SK-N-SH (cell line): ENCODE data around the gene CNST. TPM values are rescaled to one million over a fixed set of nuclear protein-coding genes. Genes with fewer than 3 reads are reported as not detected.

ENCODE experiments used
- CTCF ChIA-PET: fragments of 300-600, 350-600 bp; formaldehyde crosslinking; extraction: SDS; loops from one replicate; lab custom pipeline; 2021; lab: Yijun Ruan, JAX
- POLR2A ChIA-PET: fragments of 350-600 bp; sonication (Branson Sonifier 250); formaldehyde crosslinking; extraction: SDS; loops from one replicate; lab custom pipeline; 2020; ENCODE audit warnings: antibody characterized with exemption, inconsistent platforms; lab: Yijun Ruan, JAX
- DNase-seq: peaks from one replicate; pipeline ENCODE4 v3.0.0; 2012
- H2AFZ ChIP-seq: fragments of 200-600 bp; sonication (generic); 2 replicates; pipeline ENCODE4 v1.8.1; 2016; ENCODE audit warnings: antibody characterized with exemption, mild to moderate bottlenecking, low read depth
- H3F3A ChIP-seq: fragments of 200-600 bp; sonication (generic); replicated peaks from 2 replicates; pipeline ENCODE3; 2016; ENCODE audit warnings: antibody characterized with exemption, mild to moderate bottlenecking; ENCODE audit not compliant: insufficient read depth
- H3K27ac ChIP-seq, 2 experiments: fragments of 200-500 bp in 1 of 2; fragments of 200-600 bp in 1 of 2; sonication (Bioruptor generic) in 1 of 2; sonication (generic), shearing (Covaris generic) in 1 of 2; 2 replicates each; pipeline versions ENCODE4 v1.5.1 to v1.6.1; 2014 to 2016; ENCODE audit warnings: low read depth in 2 of 2, inconsistent platforms in 1 of 2, low read length in 1 of 2, mild to moderate bottlenecking in 1 of 2, mixed read lengths in 1 of 2
- H3K27me3 ChIP-seq: fragments of 200-600 bp; sonication (generic), shearing (Covaris generic); 2 replicates; pipeline ENCODE4 v1.6.1; 2016; ENCODE audit warnings: mixed run types; ENCODE audit not compliant: insufficient read depth
- H3K36me3 ChIP-seq, 2 experiments: fragments of 200-500 bp in 1 of 2; fragments of 200-600 bp in 1 of 2; sonication (Bioruptor generic) in 1 of 2; sonication (generic) in 1 of 2; replicated peaks in 1 of 2; 2 replicates each; pipeline versions ENCODE3 to v1.5.1; 2014 to 2016; ENCODE audit warnings: low read length in 1 of 2, mild to moderate bottlenecking in 1 of 2; ENCODE audit not compliant: insufficient read depth in 2 of 2, control insufficient read depth in 1 of 2
- H3K4me1 ChIP-seq, 2 experiments: fragments of 200-500 bp in 1 of 2; fragments of 200-600 bp in 1 of 2; sonication (Bioruptor generic) in 1 of 2; sonication (generic), shearing (Covaris generic) in 1 of 2; 2 replicates each; pipeline versions ENCODE4 v1.5.1 to v1.6.1; 2014 to 2016; ENCODE audit warnings: low read depth in 1 of 2, low read length in 1 of 2, mixed run types in 1 of 2; ENCODE audit not compliant: insufficient read depth in 2 of 2, control insufficient read depth in 1 of 2
- H3K4me2 ChIP-seq: fragments of 200-600 bp; sonication (generic), shearing (Covaris generic); 2 replicates; pipeline ENCODE4 v1.6.1; 2017; ENCODE audit warnings: mixed run types
- H3K4me3 ChIP-seq, 2 experiments: fragments of 200-500 bp in 1 of 2; fragments of 200-600 bp in 1 of 2; sonication (Bioruptor generic) in 1 of 2; sonication (generic), shearing (Covaris generic) in 1 of 2; 2 replicates each; pipeline versions ENCODE4 v1.5.1 to v1.8.1; 2014 to 2016; ENCODE audit warnings: low read depth in 2 of 2, inconsistent platforms in 1 of 2, low read length in 1 of 2, mild to moderate bottlenecking in 1 of 2, mixed read lengths in 1 of 2, moderate library complexity in 1 of 2
- H3K79me2 ChIP-seq: fragments of 200-600 bp; sonication (generic); 2 replicates; pipeline ENCODE4 v1.8.1; 2017; ENCODE audit warnings: mild to moderate bottlenecking; ENCODE audit not compliant: insufficient read depth
- H3K9ac ChIP-seq: fragments of 200-600 bp; sonication (generic); 2 replicates; pipeline ENCODE4 v1.6.1; 2017; ENCODE audit warnings: mixed run types
- H3K9me2 ChIP-seq: fragments of 200-600 bp; sonication (generic); 2 replicates; pipeline ENCODE4 v1.6.1; 2017; ENCODE audit warnings: mixed run types
- H3K9me3 ChIP-seq: fragments of 200-600 bp; sonication (generic); 2 replicates; pipeline ENCODE4 v1.6.1; 2017; ENCODE audit warnings: mixed run types, mild to moderate bottlenecking, moderate library complexity
- H4K20me1 ChIP-seq: fragments of 200-600 bp; sonication (generic); 2 replicates; pipeline ENCODE4 v1.6.1; 2017; ENCODE audit warnings: mild to moderate bottlenecking, mixed run types; ENCODE audit not compliant: insufficient read depth
- CHD2 ChIP-seq: fragments of 150-350 bp; IDR thresholded peaks from 2 replicates; pipeline ENCODE4 v1.6.1; 2018; ENCODE audit warnings: low read length; ENCODE audit not compliant: partially characterized antibody
- EP300 ChIP-seq, 2 experiments: IDR thresholded peaks; 2 replicates each; pipeline versions ENCODE4 v1.4.0 to v1.6.1; 2012; ENCODE audit warnings: borderline replicate concordance in 1 of 2, low read depth in 1 of 2, low read length in 1 of 2
- FOSL2 ChIP-seq: IDR thresholded peaks from 2 replicates; pipeline ENCODE4 v1.4.0; 2012; ENCODE audit warnings: low read depth, mild to moderate bottlenecking, moderate library complexity, borderline replicate concordance
- GATA2 ChIP-seq: sonication (generic); formaldehyde crosslinking; IDR thresholded peaks from 2 replicates; pipeline ENCODE4 v1.5.0; 2020; ENCODE audit warnings: mild to moderate bottlenecking, missing genetic modification reagents
- RAD21 ChIP-seq: IDR thresholded peaks from 2 replicates; pipeline ENCODE4 v1.6.1; 2012; ENCODE audit warnings: mild to moderate bottlenecking, low read length
- RFX5 ChIP-seq: IDR thresholded peaks from 2 replicates; pipeline ENCODE4 v1.6.1; 2012; ENCODE audit warnings: mild to moderate bottlenecking, improper control_type of control experiment, low read length
- RXRA ChIP-seq: IDR thresholded peaks from 2 replicates; pipeline ENCODE4 v1.4.0; 2012; ENCODE audit warnings: low read depth, mild to moderate bottlenecking, borderline replicate concordance
- TAF1 ChIP-seq: IDR thresholded peaks from 2 replicates; pipeline ENCODE4 v1.6.1; 2012; ENCODE audit warnings: low read depth, mild to moderate bottlenecking, low read length, moderate library complexity, borderline replicate concordance
- WGBS: methylation state at CpG from one replicate; pipeline ENCODE4 v1.1.6; 2017; ENCODE audit warnings: low lambda C conversion rate; 5-methylcytosine and 5-hydroxymethylcytosine counted together
- polyA plus RNA-seq, 3 experiments: library from polyadenylated mRNA; depleted of rRNA; stranded (reverse); fragments of >200 nt; gene quantifications; 2 replicates each; pipeline ENCODE4 v1.2.3, GENCODE V29; 2012
- TF ChIP-seq, protein P1 (sequence below): IDR thresholded peaks from 2 replicates; pipeline ENCODE4 v1.4.0; 2012; ENCODE audit warnings: low read depth, borderline replicate concordance
- TF ChIP-seq, protein P2 (sequence below): IDR thresholded peaks from 2 replicates; pipeline ENCODE4; 2012
- TF ChIP-seq, protein P3 (sequence below): fragments of 150-350 bp; IDR thresholded peaks from 2 replicates; pipeline ENCODE4 v1.6.1; 2017; ENCODE audit warnings: antibody characterized with exemption, low read length, low read depth, borderline replicate concordance
- TF ChIP-seq, protein P4 (sequence below): IDR thresholded peaks from 2 replicates; pipeline ENCODE4 v1.4.0; 2012; ENCODE audit warnings: low read depth, borderline replicate concordance
- TF ChIP-seq, protein P5 (sequence below): fragments of 150-350 bp; IDR thresholded peaks from 2 replicates; pipeline ENCODE4 v1.6.1; 2016; ENCODE audit warnings: mild to moderate bottlenecking, low read depth, low read length

CNST gene
- polyA plus RNA-seq, 1 of the 3 experiments (the other 2 are of a cell fraction), result 21.7 TPM

DNA sequence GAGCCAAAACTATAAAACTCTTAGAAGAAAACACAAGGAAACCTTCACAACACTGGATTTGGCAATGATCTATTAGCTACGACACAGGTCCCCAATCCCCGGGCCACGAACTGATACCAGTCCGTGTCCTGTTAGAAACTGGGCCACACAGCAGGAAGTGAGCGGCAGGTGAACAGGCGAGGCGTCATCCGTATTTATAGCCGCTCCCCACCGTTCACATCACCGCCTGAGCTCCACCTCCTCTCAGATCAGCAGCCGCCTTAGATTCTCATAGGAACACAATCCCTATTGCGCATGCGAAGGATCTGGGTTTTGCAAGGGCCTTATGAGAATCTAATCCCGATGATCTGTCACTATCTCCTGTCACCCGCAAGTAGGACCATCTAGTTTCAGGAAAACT lies 12.1 kb upstream of the CNST start:
- no peak overlapping the region for H3K4me3 ChIP-seq
- no peak for DNase-seq
- no peaks in the 10 kb centered on the region for H3K9me2 ChIP-seq
- CTCF ChIA-PET, result no interaction called here
- H3F3A ChIP-seq, result peaks cover 3% of the 10 kb centered on the region
- no peaks in the 10 kb centered on the region for H3K4me1 ChIP-seq
- WGBS, result 97% methylated on average over 16 of the region's 16 CpGs
- H4K20me1 ChIP-seq, result no peaks in the 10 kb centered on the region; the same call in 1 of the 2 replicates
- no peak for TF ChIP-seq RXRA
- TF ChIP-seq FOSL2, result no peak
- TF ChIP-seq EP300 (IDR thresholded peaks at IDR 0.05; ENCODE audit: borderline replicate concordance in 1 of 2, low read depth in 1 of 2, low read length in 1 of 2), result no peak
- TF ChIP-seq, protein P1, sequence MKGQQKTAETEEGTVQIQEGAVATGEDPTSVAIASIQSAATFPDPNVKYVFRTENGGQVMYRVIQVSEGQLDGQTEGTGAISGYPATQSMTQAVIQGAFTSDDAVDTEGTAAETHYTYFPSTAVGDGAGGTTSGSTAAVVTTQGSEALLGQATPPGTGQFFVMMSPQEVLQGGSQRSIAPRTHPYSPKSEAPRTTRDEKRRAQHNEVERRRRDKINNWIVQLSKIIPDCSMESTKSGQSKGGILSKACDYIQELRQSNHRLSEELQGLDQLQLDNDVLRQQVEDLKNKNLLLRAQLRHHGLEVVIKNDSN, result no peak
- TF ChIP-seq, protein P2, sequence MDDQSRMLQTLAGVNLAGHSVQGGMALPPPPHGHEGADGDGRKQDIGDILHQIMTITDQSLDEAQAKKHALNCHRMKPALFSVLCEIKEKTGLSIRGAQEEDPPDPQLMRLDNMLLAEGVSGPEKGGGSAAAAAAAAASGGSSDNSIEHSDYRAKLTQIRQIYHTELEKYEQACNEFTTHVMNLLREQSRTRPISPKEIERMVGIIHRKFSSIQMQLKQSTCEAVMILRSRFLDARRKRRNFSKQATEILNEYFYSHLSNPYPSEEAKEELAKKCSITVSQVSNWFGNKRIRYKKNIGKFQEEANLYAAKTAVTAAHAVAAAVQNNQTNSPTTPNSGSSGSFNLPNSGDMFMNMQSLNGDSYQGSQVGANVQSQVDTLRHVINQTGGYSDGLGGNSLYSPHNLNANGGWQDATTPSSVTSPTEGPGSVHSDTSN, result no peak
- no peak for TF ChIP-seq CHD2
- no peak for TF ChIP-seq RFX5
- TF ChIP-seq, protein P3, sequence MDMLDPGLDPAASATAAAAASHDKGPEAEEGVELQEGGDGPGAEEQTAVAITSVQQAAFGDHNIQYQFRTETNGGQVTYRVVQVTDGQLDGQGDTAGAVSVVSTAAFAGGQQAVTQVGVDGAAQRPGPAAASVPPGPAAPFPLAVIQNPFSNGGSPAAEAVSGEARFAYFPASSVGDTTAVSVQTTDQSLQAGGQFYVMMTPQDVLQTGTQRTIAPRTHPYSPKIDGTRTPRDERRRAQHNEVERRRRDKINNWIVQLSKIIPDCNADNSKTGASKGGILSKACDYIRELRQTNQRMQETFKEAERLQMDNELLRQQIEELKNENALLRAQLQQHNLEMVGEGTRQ, result no peak
- TF ChIP-seq, protein P4, sequence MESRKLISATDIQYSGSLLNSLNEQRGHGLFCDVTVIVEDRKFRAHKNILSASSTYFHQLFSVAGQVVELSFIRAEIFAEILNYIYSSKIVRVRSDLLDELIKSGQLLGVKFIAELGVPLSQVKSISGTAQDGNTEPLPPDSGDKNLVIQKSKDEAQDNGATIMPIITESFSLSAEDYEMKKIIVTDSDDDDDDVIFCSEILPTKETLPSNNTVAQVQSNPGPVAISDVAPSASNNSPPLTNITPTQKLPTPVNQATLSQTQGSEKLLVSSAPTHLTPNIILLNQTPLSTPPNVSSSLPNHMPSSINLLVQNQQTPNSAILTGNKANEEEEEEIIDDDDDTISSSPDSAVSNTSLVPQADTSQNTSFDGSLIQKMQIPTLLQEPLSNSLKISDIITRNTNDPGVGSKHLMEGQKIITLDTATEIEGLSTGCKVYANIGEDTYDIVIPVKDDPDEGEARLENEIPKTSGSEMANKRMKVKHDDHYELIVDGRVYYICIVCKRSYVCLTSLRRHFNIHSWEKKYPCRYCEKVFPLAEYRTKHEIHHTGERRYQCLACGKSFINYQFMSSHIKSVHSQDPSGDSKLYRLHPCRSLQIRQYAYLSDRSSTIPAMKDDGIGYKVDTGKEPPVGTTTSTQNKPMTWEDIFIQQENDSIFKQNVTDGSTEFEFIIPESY, result no peak
- no peak for TF ChIP-seq TAF1
- TF ChIP-seq RAD21, result no peak
- TF ChIP-seq GATA2 (CRISPR knock-in tag), result no peak
- TF ChIP-seq, protein P5, sequence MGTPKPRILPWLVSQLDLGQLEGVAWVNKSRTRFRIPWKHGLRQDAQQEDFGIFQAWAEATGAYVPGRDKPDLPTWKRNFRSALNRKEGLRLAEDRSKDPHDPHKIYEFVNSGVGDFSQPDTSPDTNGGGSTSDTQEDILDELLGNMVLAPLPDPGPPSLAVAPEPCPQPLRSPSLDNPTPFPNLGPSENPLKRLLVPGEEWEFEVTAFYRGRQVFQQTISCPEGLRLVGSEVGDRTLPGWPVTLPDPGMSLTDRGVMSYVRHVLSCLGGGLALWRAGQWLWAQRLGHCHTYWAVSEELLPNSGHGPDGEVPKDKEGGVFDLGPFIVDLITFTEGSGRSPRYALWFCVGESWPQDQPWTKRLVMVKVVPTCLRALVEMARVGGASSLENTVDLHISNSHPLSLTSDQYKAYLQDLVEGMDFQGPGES, result no peak
- POLR2A ChIA-PET, result no interaction called here
- H3K9ac ChIP-seq, result no peak overlapping the region
- H2AFZ ChIP-seq, result no peak overlapping the region
- peaks cover 50 to 66% of the 10 kb centered on the region in 2 experiments for H3K36me3 ChIP-seq
- no peak overlapping the region for H3K4me2 ChIP-seq
- no peaks in the 10 kb centered on the region for H3K9me3 ChIP-seq
- H3K79me2 ChIP-seq, result peaks cover 85% of the 10 kb centered on the region
- no peak overlapping the region for H3K27ac ChIP-seq
- no peaks in the 10 kb centered on the region for H3K27me3 ChIP-seq
